Germinal center (tissue), 1 donor: ENCODE measurements around the gene CELA3A.
A peak's percentile ranks its signal among the peaks of the same experiment; 100 is the strongest.
"Not testable (repeated sequence)": the region's sequence is repeated elsewhere in the genome, so short reads cannot be mapped to it uniquely, and the experiment has no call there.

Experiments used
- DNase-seq: peaks from one replicate; pipeline ENCODE4 v3.0.0; 2012; ENCODE audit warnings: mixed read lengths, low spot score

CELA3A gene

GRCh38 chr1:22018583-22019559 lies 17.4 kb downstream of the CELA3A start:
- peak; percentile 20 for DNase-seq

DNA sequence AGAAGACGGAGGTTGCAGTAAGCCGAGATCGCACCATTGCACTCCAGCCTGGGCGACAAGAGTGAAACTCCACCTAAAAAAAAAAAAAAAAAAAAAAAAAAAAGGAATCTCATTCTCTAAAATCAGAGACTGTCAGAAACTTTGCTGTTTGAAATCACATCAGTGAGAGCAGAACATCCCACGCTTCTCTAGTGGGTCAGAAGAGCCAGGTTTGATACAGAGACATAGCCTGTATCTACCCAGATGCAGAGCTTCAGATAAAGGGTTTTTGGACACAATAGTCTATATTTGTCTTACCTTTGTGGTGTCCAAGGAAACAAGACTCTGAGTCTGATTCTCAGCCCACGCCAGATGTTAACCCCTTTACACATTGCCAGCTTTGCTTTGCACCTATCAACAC lies 19.6 kb downstream of the CELA3A start:
- DNase-seq, result no peak

DNA sequence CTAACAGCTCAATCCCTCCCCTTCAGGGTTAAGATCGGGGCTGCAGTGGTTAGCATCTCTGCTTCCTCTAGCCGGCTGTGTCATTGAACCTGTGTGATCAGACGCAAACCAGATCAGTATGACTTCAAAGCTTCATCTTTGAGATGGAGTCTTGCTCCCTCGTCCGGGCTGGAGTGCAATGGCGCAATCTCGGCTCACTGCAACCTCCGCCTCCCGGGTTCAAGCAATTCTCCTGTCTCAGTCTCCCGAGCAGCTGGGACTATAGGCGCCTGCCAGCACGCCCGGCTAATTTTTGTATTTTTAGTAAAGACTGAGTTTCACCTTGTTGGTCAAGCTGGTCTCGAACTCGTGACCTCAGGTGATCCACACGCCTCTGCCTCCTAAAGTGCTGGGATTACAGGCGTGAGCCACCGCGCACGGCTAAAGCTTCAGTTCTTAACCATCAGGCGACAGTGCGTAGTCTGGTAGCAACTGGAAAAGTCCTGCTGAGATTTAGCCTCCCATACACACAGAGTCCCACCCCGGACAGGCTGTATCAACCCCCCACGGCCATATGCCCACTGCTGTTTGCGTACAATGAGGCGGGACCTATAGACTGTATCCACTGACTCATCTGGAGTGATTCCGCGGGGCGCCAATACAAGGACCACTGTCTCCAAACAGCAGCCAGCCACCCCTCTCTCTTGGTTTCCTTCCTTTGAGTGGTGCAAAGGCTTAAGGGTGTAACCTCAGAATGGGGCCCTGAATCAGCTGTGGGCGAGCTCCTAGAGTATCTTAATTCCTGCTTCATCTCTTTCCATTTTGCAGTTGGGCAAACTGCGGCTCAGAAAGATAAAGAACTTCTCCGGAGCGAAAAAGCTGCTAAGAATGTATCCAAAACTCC lies 23.3 kb downstream of the CELA3A start:
- DNase-seq, result peak; percentile 68

DNA sequence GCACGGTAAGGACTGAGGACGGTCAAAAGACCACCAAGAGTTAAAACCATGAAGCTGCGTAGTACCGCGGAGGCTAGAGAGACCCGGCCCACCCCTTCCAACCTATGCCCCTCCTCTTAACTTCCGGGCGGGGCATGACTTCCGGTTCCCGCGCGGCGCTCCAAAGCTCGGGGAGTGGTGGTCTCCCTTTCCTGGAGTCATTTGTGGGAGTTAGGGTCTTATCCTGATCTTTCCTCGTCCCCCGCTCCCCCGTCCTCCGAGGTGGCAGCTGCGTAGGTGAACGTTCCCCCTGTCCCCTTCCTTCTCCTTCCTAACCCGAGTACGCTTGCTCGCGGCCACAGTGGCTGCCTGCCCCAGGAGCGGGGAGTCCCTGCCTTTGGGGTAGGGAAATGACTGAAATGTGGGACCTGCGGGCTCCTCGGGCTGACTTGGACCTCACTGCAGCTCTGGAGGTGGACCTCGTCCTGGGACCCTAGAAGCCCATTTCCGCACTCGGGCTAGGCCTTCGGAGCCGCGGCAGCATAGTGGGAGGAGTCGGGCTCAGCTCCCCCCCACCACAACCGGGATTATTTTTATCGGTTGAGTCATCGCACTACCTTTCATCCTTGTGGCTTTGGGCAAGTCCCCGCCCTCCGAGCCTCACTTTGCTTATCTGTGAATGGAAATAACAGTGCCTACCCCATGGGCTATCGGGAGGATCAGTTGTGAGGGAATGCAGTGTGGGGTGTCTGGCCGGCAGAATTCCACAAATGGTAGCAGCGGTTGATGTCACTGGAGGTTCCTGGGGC lies 24.1 kb downstream of the CELA3A start:
- peak; percentile 87 for DNase-seq

GRCh38 chr1:22026924-22027289 lies 25.4 kb downstream of the CELA3A start:
- no peak for DNase-seq

- no peak for DNase-seq
Measured at GRCh38 chr1:22030057-22030456, 28.6 kb downstream of the CELA3A start.

GRCh38 chr1:22030473-22030872 lies 29.0 kb downstream of the CELA3A start:
- no peak for DNase-seq

DNA sequence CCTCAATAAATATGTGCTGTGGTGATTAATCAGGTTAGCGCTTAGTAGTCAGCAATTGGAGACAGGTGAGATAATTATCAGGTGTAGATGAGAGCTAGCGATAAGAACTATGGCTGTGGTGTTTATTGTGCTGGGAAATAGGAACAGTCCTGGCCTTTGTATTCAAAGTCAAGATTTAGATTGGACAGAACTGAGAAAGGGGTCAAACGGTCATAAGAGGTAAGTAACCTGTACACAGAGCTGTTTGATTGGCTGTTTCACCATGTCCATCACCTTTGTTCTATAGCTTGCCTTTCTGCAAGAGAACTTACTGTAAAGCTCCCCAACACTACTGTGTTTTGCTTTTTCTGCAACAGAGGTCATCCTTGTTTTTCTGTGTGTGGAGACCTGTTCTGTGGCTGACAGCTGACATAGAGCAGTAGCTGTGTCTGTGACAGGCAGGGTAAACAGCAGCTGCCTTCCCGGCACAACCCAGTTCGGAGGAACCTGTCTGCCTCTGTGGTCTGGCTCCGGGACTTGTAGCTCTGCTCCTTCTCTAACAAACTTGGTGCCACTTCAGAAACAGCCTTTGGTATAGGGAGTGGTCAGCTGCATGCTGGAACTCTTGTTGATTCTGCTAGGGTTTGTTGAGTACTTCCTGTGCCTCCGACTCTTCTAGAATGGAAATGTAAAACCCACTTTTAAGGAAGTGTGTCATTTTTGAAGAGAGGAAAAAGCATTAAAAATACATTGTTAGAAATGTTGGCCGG lies 29.9 kb downstream of the CELA3A start:
- DNase-seq, result no peak

- not testable (repeated sequence) for DNase-seq
Measured at GRCh38 chr1:22034834-22035233, 33.4 kb downstream of the CELA3A start.

DNA sequence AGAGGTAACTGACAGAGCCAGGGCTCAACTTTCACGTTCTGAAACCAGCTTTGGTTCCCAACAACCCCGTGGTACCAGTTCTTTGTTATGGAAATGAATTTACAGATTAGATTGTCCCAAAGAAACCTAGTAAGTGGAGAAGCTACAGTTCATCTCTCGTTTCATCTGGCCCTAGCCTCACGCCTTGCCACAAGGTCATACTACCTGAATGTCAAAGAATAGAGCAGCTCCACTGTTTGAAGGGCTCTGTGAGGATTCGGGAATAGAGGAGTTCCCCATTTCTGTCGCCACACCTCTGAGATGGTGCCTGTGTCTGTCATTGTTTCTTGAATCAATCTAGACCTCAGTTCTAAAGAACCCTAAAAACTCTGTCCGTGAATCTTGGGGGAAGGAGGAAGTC lies 36.1 kb downstream of the CELA3A start:
- no peak for DNase-seq

DNA sequence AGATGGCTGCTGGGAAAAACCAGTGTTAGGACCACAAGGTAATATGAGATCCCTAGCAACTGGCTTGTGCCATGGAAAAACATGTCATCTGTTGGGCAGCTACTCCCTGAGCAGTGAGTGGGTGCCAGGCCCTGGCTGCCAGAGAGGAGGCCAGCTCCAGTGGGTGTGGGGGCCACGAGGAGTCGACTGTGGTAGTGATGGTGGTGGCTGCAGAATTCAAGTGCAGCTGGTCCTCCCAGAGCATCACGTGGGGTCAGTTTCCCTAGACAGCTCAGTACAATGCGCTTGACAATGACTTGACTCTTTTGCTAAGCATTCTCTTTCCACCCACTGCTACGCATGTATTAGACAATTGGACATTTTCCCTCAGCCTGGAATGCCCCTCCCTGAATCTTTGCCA lies 36.6 kb downstream of the CELA3A start:
- no peak for DNase-seq

DNA sequence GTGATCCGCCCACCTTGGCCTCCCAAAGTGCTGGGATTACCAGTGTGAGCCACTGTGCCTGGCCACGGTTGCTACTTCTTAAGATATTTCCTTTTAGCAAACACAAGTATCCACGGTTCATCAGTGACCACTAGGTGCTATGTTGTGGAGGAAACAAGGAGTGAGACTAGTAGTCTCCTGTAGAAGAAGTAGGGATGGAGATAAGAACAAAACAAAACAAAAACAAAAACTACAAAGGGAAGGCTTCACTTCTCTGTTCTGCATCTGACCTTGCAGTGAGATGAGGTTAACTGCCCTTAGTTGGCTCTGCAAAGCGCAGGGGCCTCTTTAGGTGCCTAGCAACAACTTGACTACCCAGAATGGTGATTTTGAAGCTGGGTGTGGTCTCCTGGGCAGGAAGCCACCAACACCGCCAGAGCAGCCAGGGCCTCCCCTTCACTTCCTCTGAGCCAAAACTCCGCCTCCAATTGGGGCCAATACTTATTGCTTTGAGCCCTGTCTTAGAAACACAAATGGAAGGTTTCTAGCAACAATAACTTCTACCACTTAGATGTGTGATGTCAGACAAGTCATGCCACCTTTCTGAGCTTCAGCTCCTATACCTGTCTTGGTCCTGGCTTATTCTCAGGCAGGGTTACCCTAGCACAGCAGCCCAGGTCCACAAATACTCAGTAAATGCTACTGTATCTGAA lies 38.3 kb downstream of the CELA3A start:
- peak; percentile 71 for DNase-seq

- DNase-seq, result no peak
Measured at GRCh38 chr1:22040286-22040623, 38.8 kb downstream of the CELA3A start.

GRCh38 chr1:22041505-22041904 lies 40.0 kb downstream of the CELA3A start:
- no peak for DNase-seq

GRCh38 chr1:22043198-22043769 lies 41.8 kb downstream of the CELA3A start:
- no peak for DNase-seq

DNA sequence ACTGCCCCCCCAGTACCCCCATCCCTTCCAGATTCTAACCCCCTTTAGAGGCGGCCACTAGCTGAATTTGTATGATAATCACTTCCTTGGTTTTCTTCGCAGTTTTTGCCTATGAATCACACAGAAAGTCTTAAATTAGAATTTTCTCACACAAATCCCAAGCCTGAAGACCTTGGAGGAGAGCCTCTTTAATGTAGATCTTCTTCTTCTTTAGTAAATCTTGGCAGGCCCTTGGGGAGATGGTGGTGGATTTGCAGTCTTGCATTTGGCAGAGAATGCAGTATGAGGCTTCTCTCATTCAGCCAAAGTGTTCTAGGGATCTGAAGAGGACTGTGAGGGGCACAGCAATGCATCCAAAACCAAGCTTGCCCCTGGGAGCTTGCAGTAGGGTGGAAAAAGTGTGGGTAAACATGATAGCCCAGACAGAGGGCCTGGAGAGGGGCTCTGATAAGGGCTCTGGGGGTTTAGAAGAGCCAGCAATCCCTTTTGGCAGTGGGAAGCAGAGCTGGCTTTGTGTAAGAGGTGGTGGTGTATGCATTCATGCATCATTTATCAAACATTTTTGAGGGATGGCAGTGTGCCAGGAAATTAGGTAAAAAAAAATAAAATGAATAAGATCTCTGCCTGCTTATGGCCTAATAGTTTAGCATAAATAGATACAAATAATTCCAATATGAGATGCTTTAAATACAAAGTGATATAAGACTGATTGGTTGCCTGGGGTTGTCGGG lies 43.4 kb downstream of the CELA3A start:
- no peak for DNase-seq

DNA sequence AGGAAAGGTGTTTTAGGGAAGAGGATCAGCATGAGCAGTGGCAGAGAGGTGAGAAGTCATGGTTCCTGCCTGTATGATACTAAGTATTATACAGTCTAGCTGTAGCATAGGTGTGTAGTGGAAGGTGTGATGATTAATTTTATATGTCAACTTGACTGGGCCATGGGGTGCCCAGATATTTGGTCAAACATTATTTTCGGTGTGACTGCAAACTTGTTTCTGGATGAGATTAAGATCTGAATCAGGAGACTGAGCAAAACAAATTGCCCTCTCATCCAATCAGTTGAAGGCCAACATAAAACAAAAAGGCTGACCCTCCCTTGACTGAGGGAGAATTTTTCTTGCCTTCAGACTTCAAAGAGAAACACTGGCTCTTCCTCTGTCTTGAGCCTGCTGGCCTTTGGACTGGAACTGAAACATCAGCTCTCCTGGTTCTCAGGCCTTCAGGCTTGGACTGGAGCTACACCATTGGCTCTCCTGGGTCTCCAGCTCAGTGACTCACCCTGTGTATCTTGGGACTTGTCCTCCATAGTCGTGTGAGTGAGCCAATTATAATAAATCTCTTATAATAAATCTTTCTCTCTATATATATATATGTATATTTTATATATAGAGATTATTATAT lies 44.3 kb downstream of the CELA3A start:
- no peak for DNase-seq

DNA sequence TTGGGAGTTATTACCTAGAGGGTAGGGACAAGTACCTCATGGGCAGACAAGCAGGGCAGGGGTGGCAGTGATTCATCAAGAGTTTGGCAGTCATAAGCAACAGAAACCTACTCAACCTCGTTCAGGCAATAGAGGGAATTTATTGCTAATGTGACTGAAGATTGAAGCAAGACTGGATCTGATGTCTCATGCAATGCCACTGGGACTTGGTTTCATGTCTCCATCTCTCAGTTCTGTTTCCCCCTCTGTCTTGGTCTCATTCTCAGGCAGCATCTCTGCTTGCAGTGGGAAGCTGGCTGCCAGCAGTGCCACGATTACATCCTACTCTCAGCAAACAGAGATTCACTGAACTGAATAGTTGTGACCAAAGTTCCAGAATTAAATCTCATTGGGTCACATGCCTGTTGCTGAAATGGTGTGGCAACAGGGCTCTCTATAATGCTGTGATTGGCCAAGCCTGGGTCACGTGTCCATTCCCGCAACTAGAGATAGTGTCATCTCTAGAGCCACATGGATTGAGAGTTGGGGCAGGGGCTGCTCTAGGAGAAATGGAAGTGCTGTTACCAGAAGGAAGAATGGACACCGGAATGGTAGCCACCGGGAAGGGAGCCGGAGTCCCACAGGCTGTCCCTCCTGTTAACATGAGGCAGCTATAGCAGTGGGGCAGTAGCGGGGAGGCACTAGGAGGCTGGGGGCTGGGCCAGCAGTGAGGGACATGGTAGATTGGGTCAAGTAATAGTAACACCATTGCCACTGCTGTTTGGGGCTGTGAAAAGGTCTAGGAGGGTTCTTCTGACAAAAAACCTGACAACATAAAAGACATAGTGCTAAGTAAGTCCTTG lies 47.1 kb downstream of the CELA3A start:
- DNase-seq, result no peak
